ENCODE measurements around the gene PDGFRA.
A peak's percentile ranks its signal among the peaks of the same experiment; 100 is the strongest.

The PDGFRA gene

DNA sequence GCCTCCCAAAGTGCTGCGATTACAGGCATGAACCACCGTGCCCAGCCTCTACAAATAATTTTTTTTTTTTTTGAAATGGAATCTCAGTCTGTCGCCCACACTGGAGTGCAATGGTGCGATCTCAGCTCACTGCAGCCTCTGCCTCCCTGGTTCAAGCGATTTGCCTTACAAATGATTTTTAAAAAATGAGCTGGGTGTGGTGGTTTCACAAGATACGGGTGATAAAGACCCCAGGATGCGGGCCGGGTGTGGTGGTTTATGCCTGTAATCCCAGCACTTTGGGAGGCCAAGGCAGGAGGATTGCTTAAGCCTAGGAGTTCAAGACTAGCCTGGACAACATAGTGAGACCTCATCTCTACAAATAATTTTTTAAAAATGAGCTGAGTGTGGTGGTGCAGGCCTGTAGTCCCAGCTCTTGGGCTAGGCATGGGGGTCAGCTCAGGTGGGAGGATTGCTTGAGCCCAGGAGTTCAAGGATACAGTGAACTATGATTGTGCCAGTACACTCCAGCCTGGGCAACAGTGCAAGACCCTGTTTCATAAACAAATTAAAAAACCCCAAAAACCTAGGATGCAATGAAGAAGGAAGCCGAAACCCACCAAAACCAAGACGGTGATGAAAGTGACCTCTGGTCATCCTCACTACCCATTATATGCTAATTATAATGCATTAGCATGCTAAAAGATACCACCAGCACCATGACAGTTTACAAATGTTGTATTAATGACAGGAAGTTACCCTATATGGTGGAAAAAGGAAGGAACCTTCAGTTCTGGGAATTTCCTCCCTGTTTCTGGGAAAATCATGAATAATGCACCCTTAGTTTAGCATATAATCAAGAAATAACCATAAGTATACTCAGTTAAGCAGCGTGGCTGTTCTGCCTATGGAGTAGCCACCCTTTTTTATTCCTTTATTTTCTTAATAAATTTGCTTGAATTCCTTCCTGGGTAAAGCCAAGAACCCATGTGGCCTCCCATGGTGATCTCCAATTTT lies 27.7 kb downstream of the PDGFRA start:
- DNase-seq = no peak

DNA sequence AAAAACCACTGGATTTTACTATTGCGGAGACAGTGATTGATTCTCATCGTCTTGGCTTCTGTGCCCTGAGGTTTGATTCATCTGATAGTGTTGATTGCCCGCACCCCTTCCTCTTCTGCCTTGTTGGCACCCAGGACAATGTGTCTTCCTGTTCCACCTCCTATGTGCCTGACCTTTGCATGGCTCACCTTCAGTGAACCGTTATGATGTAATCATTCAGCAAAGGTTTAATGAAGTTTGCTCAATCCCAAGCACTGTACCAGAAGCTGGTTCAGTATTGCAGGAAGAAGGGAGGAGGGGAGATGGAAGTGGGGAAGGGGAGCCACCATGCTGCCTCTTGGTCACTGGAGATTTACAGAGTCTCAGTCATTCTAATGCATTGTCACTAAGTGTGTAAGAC lies 36.3 kb downstream of the PDGFRA start:
- no peak for DNase-seq

DNA sequence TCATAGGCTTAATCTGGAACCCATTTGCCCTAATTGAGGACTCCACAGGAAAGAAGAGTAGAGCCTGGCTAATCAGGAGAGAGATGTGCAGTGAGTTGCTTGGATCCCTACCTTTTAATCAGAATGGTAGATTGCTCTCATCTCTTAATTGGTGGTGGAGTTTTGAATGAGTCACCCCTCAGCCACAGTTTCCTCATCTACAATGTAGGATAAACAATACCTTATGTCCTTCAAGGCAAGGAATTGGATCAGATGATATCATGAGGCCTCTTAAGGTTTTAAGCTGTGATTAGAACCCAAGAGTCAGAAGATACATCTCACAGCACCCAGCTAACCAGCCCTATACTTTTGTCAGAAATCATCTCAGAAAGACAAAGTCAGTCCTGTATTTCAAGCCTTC lies 39.1 kb downstream of the PDGFRA start:
- no peak for DNase-seq

DNA sequence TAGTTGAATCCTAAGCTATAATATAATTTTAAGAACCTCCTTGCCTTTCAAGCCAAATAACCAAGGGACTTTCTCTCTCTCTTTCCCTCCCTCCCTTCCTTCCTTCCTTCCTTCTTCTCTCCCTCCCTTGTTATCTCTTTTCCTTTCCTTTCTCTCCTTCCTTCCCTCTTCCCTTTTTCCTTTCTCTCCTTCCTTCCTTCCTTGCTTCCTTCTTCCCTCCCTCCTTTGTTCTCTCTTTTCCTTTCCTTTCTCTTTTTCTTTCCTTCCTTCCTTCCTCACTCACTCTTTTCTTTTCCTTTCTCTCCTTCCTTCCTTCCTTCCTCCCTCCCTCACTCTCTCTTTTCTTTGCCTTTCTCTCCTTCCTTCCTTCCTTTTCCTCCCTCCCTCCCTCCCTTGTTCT lies 42.4 kb downstream of the PDGFRA start:
- no peak for DNase-seq

DNA sequence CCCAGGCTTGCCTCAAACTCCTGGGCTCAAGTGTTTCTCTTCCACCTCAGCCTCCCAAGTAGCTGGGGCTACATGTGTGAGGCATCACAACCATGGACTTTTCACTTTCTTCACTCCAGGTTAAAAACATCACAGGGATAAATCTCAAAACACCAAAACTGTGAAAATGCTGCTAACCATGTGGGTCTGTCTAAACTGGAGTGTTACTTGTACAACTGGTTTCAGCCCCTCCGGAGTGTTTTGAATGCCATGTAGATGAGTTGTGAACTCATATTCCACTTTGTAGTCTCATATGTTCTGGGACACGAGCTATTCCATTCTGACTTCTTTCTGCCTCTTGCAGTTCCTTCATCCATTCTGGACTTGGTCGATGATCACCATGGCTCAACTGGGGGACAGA lies 43.0 kb downstream of the PDGFRA start:
- DNase-seq = no peak

DNA sequence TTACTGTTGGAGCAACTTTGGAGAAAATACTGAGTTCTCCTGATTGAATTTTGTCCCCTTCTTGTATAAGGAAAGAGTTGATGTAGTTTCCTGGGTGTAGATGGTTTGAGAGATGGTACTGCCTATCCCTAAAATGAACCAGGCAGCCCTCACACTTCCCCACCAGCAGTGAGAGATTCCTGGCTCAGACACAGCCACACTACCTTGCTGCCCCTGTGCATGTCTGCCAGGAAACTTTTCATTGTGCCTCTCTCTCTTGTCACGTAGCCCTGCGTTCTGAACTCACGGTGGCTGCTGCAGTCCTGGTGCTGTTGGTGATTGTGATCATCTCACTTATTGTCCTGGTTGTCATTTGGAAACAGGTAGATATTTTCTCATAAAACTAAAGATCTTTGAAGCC lies 45.2 kb downstream of the PDGFRA start:
- DNase-seq = no peak

DNA sequence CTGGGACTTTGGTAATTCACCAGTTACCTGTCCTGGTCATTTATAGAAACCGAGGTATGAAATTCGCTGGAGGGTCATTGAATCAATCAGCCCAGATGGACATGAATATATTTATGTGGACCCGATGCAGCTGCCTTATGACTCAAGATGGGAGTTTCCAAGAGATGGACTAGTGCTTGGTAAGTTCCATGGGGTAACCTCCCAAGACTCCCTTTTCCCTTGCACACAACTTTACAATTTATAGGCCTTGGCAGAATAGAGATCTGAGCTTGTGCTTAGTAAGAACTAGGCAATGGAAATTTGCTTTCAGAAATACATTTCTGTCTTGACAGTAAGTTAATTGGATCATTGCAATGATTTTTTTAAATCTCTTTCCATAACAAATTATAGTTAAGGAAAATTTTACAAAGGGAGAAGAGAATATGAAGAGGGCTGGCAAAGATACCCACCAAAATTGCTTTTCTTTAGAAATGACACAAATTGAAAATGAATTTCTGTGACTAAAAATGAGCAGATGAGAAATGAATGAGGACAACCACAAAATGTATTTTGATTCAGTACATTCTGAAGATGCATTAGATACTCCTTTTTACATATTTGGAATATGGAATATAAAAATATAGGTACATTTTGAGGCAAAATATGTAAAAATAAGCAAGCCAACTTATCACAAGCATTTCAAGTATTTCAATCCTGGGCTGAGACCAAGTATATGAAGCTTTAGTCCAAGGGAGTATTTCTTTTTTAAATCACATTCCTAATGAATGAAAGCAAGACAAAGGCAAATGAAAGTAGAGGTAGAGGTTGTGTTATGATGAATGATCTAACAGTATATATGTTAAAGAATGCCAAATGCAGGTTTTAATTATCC lies 45.9 kb downstream of the PDGFRA start:
- DNase-seq = no peak

DNA sequence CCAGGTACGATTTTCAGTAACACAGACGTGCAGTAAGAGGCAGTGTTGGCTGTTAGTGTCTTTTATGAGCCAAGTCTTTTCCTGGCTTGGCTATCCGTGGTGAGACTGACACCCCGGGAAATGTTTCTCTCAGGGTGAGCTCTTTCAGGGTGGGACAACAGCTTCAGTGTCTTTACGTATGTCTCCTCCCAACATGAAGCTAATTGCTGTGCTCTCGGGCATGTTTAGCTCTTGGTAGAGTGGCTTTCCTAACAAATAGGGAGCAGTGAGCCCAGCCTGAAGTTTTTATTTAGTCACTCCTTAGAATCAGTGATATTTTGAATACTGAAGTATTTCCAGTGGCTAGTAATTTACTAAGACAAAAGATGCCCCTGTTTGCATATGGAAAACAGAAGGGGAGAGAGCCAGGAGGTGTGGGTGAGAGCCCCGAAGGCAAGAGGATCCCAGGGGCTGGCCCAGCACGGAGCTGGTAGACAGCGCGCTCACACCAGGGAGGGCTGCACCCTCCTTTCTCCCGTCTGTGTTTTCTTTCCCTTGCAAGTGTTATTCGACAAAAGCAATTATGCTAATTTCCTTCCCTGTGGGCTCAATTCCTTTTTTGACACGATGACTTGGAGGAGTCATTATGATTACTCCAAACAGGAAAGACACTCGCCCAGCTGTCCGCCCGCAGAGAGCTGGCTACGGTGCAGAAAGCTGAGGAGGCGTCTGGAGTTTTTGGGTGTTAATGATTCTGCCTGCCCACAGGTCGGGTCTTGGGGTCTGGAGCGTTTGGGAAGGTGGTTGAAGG lies 47.7 kb downstream of the PDGFRA start:
- DNase-seq = no peak

DNA sequence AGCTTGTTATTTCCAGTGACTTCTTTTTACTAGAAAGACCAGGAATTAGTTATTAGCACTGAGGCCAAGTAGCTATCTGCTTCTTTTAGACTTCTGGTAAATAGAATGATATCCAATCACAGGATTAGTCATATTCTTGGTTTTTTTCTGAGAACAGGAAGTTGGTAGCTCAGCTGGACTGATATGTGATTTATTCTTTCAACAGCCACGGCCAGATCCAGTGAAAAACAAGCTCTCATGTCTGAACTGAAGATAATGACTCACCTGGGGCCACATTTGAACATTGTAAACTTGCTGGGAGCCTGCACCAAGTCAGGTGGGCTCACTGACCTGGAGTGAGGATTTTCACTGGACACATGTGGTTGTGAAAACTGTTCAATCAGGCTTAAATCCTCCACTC lies 48.6 kb downstream of the PDGFRA start:
- no peak for DNase-seq

DNA sequence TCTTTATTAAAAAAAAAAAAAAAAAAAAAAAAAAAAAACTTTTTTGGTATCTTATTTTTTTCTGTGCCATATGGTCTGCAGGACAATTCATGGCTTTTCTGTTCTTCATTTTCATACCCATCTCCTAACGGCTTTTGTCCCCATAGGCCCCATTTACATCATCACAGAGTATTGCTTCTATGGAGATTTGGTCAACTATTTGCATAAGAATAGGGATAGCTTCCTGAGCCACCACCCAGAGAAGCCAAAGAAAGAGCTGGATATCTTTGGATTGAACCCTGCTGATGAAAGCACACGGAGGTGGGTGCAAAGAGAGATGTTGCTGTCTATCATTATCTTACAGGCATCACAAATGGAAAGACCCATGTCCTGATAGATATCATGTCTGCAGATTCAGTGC lies 49.1 kb downstream of the PDGFRA start:
- DNase-seq = no peak

DNA sequence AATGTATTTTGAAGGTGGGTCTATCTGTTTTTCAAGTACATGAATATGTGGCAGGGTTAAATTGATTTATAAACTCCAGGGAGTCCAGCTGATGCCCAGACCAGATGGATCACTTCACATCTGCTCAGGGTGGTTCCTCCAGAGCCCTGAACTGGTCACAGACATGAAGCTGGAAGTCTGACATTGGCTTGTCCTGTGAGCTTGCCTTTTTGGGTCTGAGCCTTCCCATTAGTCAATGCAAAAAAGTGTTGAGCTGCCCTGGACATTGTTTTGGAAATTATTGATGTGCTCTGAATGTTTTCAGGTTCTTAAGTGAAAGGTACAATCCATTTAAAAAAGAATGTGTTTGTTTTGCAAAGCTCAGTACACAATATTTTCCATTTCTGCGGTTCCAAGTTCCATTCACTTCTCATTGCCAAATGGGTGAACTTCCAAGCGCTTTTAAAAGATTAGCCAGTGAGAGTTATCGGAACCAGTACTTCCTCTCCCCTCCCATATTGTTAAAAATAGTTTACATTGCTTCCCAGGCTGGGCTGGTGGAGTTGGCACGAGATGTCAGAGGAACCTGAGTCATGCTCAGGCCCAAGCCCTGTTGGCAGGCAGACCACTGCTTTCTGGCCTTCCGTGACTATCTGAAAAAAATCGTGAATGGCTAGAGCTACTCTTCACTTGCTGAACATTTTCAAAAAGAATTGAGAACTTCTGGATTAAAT lies 52.1 kb downstream of the PDGFRA start:
- DNase-seq = peak in 3 of 14 donors; percentile 7 to 42 (median 9)

DNA sequence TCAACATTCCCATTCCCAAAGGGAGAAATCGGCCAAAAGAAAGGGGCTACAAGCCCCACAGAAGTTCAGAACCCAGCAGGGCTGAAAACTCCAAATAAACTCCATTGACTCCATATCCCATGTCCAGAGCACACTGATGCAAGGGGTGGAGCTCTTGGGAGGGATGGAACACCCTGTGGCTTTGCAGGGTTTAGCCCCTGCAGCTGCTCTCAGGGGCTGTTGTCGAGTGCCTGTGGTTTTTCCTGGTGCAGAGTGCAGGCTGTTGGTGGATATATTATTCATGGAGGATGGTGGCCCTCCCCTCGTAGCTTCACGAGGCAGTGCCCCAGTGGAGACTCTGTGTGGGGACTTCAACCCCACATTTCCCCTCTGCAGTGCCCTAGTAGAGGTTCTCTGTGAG lies 53.7 kb downstream of the PDGFRA start:
- no peak for DNase-seq

DNA sequence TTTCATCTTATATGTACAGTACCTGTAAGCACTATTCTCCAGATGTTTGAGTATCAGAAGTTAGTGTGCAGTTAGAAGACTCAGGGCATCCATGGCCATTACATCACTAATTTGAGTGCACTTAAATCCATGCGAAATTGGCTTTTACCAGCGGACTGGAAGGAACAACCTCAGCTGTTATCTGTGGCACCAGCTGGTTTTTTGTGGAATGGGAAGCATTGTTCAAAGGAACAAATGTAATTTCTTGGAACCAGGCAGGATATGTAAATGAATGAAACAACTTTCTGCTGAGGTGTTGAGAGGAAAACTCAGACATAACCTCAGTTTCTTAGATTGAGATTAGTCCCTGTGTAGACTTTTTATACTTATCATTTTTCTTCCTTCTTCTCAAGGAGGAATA lies 60.2 kb downstream of the PDGFRA start:
- DNase-seq = no peak

DNA sequence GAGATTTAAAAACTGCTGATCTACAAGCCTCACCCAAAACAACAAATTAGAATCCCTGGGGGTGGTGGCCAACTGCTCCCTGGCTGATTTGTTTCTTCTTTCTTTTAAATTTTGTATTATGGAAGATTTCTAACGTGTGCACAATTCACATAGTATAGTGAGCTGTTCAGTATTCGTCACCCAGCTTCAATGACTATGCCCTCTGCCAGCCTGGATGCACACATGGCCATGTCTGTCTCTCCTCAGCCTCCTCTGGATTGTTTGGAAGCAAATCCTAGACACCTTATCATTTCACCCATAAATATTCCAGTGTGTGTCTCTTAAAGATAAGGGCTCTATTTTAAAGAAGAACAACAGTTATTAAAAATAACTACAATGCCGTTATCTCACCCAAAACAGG lies 61.9 kb downstream of the PDGFRA start:
- no peak for DNase-seq

DNA sequence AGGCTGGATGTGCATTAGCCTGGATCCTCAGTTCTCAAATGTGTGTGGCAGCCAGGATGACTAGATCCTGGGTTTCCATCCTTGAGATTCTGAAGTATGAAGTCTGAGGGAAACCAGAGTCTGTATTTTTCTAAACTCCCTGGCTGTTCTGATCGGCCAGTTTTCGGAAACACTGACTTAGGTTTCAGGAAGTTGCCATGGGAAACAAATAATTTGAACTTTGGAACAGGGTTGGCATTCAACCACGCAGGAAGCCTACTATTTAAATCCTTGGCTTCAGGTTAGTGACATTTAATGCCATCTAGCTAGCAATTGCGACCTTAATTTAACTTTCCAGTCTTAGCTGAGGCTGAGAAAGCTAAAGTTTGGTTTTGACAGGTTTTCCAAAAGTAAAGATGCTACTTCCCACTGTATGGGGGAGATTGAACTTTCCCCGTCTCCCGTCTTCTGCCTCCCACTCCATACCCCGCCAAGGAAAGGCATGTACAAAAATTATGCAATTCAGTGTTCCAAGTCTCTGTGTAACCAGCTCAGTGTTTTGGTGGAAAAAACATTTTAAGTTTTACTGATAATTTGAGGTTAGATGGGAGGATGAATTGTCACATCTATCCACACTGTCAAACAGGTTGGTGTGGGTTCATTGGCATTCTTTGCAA lies 67.6 kb downstream of the PDGFRA start:
- DNase-seq = no peak

DNA sequence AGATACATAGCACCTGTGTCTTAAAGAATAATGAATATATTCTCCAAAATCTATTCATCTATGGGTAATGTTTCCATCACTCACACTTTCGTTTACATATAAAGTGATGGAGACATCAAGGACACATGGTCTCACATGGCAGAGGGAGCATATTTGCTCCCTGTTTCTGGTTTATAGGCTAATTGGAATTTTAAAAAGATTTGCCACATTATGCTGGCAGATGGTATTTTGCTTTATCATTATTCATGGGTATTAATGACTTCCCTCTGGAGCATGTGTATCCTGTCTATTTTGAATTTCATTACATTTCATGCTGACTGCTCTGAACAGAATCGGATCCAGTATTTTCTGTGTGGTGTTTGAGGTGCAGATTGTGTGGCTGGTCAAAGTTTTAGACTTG lies 79.0 kb downstream of the PDGFRA start:
- no peak for DNase-seq

DNA sequence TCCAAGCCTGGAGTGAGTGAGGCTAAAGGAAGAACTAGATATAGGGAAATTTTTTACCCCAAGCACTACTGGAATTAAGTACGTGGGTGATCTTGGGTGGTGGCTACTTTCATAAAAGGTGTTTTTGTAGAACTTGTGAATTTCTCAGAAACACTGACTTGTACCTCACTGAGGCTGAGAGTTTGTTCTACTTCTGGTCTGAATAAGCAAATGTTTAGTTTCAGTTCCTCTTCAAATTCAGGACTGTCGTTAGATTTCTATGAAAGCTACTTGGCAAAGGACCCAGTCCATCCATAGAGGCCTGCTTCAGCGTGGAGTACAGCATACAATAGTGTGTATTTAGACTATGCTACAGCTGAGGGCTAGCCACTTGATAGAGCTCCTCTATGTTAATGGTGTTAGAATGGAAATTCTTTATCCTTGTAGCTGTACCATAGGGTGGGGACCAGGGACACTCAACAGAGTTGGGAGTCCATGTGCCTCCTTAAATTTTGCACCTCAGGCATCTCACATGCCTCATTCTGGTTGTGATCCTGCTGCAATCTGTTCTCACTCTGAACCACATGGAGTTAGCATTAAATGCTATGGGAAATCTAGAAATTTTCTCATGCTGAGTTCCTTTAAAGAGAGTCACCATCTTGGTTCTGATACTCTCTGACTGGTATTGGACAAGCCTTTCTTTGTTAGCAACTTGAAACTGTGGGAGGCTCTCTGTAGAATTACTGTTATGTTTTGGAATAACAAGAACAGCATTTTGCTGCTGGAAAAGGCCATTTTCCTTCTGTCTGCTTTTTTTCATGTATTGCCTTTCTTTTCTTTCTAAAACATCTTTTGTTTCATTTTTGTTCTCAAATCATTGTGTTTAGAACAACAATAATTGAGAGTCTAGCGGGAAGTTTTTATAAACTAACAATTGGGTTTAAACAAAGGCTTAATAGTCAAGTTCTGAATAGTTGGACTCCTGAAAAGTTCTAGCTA lies 86.8 kb downstream of the PDGFRA start:
- no peak for DNase-seq

DNA sequence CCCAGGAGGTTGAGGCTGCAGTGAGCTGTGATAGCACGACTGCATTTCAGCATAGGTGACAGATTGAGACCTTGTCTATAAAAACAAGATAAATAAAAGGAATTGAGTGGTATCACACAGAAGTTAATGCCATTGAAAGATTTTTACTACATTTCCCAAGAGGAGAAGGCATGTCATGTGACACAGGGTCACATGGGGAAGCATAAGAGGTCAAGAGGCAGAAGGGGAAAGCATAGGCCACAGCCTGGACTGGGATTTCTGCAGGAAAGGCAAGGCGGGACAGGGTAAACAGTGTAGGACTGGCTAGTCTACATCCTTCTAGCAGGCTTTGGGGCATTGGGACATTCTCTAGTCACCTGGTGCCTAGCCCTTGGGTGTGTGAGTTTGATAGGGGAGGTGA lies 88.6 kb downstream of the PDGFRA start:
- no peak for DNase-seq

DNA sequence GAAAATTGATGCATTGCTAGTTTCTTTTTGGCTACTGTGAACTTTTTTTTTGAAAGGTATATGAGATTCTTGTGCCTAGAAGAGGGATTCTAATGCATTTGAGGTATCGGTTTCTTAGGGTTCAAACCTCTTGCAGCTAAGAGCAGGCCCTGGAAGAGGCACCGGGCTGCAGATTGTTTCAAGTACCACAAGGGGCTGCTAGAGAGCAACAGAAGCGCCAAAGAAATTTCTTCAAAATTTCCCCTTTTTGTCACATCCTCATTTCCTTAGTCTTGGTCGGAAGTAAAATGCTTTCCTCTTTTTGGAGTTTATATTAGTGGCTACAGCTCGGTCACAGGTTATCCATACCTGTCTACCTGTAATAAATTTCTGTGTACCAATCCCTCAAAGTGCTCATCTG lies 89.8 kb downstream of the PDGFRA start:
- DNase-seq = no peak

All from C1 segment of cervical spinal cord (tissue), 14 donors.